GM23338 (cell line): ENCODE data around the gene SLC22A4.

Experiments
- CREB1 ChIP-seq: fragments of 250-450 bp; sonication (Bioruptor Pico); IDR thresholded peaks from 2 replicates; pipeline ENCODE4 v1.5.0; 2020; ENCODE audit warnings: low read depth, mild to moderate bottlenecking, moderate library complexity
- ETS1 ChIP-seq: IDR thresholded peaks from 2 replicates; pipeline ENCODE4 v1.6.1; 2016; ENCODE audit warnings: antibody characterized with exemption
- EZH2 ChIP-seq: fragments of 200-600 bp; sonication (generic); IDR thresholded peaks from one replicate; pipeline ENCODE4 v1.8.0; 2017; ENCODE audit warnings: antibody characterized with exemption, mild to moderate bottlenecking, low read depth; ENCODE audit not compliant: unreplicated experiment
- EZH2phosphoT487 ChIP-seq: fragments of 200-600 bp; sonication (generic); IDR thresholded peaks from one replicate; pipeline ENCODE4 v1.8.1; 2018; ENCODE audit warnings: antibody characterized with exemption; ENCODE audit not compliant: unreplicated experiment
- JUNB ChIP-seq: IDR thresholded peaks from one replicate; pipeline ENCODE4 v1.6.1; 2016; ENCODE audit warnings: antibody characterized with exemption; ENCODE audit not compliant: unreplicated experiment
- NANOG ChIP-seq: IDR thresholded peaks from 2 replicates; pipeline ENCODE4 v1.6.1; 2016; ENCODE audit warnings: antibody characterized with exemption, borderline replicate concordance
- POLR2AphosphoS5 ChIP-seq: IDR thresholded peaks from 2 replicates; pipeline ENCODE4 v1.6.1; 2016; ENCODE audit warnings: antibody characterized with exemption, low read depth
- REST ChIP-seq: IDR thresholded peaks from one replicate; pipeline ENCODE4 v1.6.1; 2018; ENCODE audit warnings: antibody characterized with exemption; ENCODE audit not compliant: unreplicated experiment
- STAT1 ChIP-seq: IDR thresholded peaks from one replicate; pipeline ENCODE4 v1.6.1; 2016; ENCODE audit warnings: antibody characterized with exemption; ENCODE audit not compliant: unreplicated experiment
- ZNF114 ChIP-seq: fragments of 250-450 bp; sonication (Bioruptor Pico); IDR thresholded peaks from 2 replicates; pipeline ENCODE4 v1.5.0; 2020; ENCODE audit warnings: mild to moderate bottlenecking, moderate library complexity
- ZNF331 ChIP-seq: fragments of 250-450 bp; sonication (Bioruptor Pico); IDR thresholded peaks from 2 replicates; pipeline ENCODE4 v1.5.0; 2020; ENCODE audit warnings: low read depth, mild to moderate bottlenecking, moderate library complexity
- TF ChIP-seq, protein P1 (sequence below), 2 experiments: fragments of 200-600 bp in 1 of 2; sonication (generic) in 1 of 2; conservative IDR thresholded peaks; 2 replicates each; pipeline versions ENCODE4 v1.5.1 to v1.6.1; 2016 to 2017; ENCODE audit warnings: antibody characterized with exemption in 2 of 2, low read depth in 2 of 2, mild to moderate bottlenecking in 2 of 2, moderate library complexity in 1 of 2
- TF ChIP-seq, protein P2 (sequence below): fragments of 250-450 bp; sonication (Bioruptor Pico); IDR thresholded peaks from 2 replicates; pipeline ENCODE4 v1.5.0; 2020; ENCODE audit warnings: mild to moderate bottlenecking, moderate library complexity

- TF ChIP-seq, protein P1, sequence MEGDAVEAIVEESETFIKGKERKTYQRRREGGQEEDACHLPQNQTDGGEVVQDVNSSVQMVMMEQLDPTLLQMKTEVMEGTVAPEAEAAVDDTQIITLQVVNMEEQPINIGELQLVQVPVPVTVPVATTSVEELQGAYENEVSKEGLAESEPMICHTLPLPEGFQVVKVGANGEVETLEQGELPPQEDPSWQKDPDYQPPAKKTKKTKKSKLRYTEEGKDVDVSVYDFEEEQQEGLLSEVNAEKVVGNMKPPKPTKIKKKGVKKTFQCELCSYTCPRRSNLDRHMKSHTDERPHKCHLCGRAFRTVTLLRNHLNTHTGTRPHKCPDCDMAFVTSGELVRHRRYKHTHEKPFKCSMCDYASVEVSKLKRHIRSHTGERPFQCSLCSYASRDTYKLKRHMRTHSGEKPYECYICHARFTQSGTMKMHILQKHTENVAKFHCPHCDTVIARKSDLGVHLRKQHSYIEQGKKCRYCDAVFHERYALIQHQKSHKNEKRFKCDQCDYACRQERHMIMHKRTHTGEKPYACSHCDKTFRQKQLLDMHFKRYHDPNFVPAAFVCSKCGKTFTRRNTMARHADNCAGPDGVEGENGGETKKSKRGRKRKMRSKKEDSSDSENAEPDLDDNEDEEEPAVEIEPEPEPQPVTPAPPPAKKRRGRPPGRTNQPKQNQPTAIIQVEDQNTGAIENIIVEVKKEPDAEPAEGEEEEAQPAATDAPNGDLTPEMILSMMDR (conservative IDR thresholded peaks at IDR 0.05; ENCODE audit: low read depth in 2 of 2): no peak
- no peak for TF ChIP-seq REST
- no peak for TF ChIP-seq POLR2AphosphoS5
- no peak for TF ChIP-seq NANOG
- TF ChIP-seq EZH2phosphoT487: no peak
- TF ChIP-seq EZH2: no peak
- TF ChIP-seq JUNB: no peak
- no peak for TF ChIP-seq ETS1
- no peak for TF ChIP-seq ZNF331
- no peak for TF ChIP-seq CREB1 (CRISPR knock-in tag)
- no peak for TF ChIP-seq ZNF114 (CRISPR knock-in tag)
- TF ChIP-seq STAT1: no peak
- TF ChIP-seq, protein P2, sequence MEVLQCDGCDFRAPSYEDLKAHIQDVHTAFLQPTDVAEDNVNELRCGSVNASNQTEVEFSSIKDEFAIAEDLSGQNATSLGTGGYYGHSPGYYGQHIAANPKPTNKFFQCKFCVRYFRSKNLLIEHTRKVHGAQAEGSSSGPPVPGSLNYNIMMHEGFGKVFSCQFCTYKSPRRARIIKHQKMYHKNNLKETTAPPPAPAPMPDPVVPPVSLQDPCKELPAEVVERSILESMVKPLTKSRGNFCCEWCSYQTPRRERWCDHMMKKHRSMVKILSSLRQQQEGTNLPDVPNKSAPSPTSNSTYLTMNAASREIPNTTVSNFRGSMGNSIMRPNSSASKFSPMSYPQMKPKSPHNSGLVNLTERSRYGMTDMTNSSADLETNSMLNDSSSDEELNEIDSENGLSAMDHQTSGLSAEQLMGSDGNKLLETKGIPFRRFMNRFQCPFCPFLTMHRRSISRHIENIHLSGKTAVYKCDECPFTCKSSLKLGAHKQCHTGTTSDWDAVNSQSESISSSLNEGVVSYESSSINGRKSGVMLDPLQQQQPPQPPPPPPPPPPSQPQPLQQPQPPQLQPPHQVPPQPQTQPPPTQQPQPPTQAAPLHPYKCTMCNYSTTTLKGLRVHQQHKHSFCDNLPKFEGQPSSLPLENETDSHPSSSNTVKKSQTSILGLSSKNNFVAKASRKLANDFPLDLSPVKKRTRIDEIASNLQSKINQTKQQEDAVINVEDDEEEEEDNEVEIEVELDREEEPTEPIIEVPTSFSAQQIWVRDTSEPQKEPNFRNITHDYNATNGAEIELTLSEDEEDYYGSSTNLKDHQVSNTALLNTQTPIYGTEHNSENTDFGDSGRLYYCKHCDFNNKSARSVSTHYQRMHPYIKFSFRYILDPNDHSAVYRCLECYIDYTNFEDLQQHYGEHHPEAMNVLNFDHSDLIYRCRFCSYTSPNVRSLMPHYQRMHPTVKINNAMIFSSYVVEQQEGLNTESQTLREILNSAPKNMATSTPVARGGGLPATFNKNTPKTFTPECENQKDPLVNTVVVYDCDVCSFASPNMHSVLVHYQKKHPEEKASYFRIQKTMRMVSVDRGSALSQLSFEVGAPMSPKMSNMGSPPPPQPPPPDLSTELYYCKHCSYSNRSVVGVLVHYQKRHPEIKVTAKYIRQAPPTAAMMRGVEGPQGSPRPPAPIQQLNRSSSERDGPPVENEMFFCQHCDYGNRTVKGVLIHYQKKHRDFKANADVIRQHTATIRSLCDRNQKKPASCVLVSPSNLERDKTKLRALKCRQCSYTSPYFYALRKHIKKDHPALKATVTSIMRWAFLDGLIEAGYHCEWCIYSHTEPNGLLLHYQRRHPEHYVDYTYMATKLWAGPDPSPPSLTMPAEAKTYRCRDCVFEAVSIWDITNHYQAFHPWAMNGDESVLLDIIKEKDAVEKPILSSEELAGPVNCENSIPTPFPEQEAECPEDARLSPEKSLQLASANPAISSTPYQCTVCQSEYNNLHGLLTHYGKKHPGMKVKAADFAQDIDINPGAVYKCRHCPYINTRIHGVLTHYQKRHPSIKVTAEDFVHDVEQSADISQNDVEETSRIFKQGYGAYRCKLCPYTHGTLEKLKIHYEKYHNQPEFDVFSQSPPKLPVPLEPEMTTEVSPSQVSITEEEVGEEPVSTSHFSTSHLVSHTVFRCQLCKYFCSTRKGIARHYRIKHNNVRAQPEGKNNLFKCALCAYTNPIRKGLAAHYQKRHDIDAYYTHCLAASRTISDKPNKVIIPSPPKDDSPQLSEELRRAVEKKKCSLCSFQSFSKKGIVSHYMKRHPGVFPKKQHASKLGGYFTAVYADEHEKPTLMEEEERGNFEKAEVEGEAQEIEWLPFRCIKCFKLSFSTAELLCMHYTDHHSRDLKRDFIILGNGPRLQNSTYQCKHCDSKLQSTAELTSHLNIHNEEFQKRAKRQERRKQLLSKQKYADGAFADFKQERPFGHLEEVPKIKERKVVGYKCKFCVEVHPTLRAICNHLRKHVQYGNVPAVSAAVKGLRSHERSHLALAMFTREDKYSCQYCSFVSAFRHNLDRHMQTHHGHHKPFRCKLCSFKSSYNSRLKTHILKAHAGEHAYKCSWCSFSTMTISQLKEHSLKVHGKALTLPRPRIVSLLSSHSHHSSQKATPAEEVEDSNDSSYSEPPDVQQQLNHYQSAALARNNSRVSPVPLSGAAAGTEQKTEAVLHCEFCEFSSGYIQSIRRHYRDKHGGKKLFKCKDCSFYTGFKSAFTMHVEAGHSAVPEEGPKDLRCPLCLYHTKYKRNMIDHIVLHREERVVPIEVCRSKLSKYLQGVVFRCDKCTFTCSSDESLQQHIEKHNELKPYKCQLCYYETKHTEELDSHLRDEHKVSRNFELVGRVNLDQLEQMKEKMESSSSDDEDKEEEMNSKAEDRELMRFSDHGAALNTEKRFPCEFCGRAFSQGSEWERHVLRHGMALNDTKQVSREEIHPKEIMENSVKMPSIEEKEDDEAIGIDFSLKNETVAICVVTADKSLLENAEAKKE (CRISPR knock-in tag): no peak
Observed at GRCh38 chr5:132358775-132359174, 64.6 kb downstream of the SLC22A4 start.
